ENCODE measurements around the gene COLGALT1. TPM values are rescaled to one million over a fixed set of nuclear protein-coding genes. Genes with fewer than 3 reads are reported as not detected.

COLGALT1 gene
- total and polyA plus RNA-seq, 2 experiments from 2014 or later = 98.9 to 134 TPM

DNA sequence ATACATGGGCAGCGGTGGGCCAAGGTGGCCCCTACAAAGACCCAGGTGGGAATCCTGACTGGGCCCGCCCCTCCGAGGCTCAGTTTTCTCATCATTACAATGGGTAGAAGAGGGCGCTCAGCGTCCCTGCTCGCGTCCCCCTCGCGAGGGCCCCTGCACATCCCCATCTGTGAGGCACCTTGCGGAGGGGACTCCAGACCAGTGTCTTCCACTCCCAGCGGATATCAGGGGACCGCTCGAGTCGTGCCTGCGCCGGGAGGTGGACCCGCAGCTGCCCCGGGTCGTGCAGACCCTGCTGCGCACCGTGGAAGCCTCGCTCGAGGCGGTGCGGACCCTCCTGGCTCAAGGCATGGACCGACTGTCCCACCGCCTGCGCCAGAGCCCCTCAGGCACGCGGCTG lies 15.3 kb upstream of the COLGALT1 start:
- WGBS, 2 experiments (ENCODE audit: low coverage in 1 of 2, low lambda C conversion rate in 2 of 2, missing lambda C conversion rate in 2 of 2) = 69 to 71% methylated on average over 23 to 30 of the region's 30 CpGs
- Histone ChIP-seq H3K9ac (no peak overlapping the region), H3K27ac (no peak overlapping the region), H3K9me2 (ENCODE audit: insufficient read depth) (no peaks in the 10 kb centered on the region), H2AFZ (no peak overlapping the region), H3K79me2 (ENCODE audit: insufficient read depth) (no peaks in the 10 kb centered on the region), H3K4me1 (ENCODE audit: insufficient read depth) (no peaks in the 10 kb centered on the region), H3K4me2 (ENCODE audit: unreplicated experiment) (no peak overlapping the region), H3K27me3 (replicated peaks; ENCODE audit: insufficient read depth) (no peaks in the 10 kb centered on the region), H3K4me3 (no peak overlapping the region), H3K9me3 (ENCODE audit: low read depth) (no peaks in the 10 kb centered on the region), H3F3A (ENCODE audit: insufficient read depth) (no peaks in the 10 kb centered on the region), H3K36me3 (ENCODE audit: low read depth) (no peaks in the 10 kb centered on the region), H4K20me1 (ENCODE audit: insufficient read depth) (no peaks in the 10 kb centered on the region)
- in situ Hi-C loops (cut with MboI) = no loop called here
- no peak for DNase-seq
- TF ChIP-seq EZH2phosphoT487 (IDR thresholded peaks at IDR 0.05; ENCODE audit: insufficient read depth, low read depth) (no peak), EZH2 (IDR thresholded peaks at IDR 0.05; ENCODE audit: insufficient read depth, poor library complexity, severe bottlenecking) (no peak)

GRCh38 chr19:17541184-17541759 lies 14.2 kb upstream of the COLGALT1 start:
- no peaks in the 10 kb centered on the region for H3K9me2 ChIP-seq (ENCODE audit: insufficient read depth)
- in situ Hi-C loops (cut with MboI) = no loop called here

GRCh38 chr19:17542042-17542441 lies 13.4 kb upstream of the COLGALT1 start:
- in situ Hi-C loops (cut with MboI) = no loop called here
- Histone ChIP-seq H3K36me3 (ENCODE audit: low read depth) (no peaks in the 10 kb centered on the region), H3K4me1 (ENCODE audit: insufficient read depth) (no peaks in the 10 kb centered on the region), H3K27me3 (replicated peaks; ENCODE audit: insufficient read depth) (no peaks in the 10 kb centered on the region), H3K9me3 (ENCODE audit: low read depth) (no peaks in the 10 kb centered on the region), H3K4me2 (ENCODE audit: unreplicated experiment) (no peak overlapping the region), H2AFZ (no peak overlapping the region), H3K27ac (no peak overlapping the region), H3K79me2 (ENCODE audit: insufficient read depth) (no peaks in the 10 kb centered on the region), H3K9me2 (ENCODE audit: insufficient read depth) (no peaks in the 10 kb centered on the region), H3K4me3 (no peak overlapping the region), H3K9ac (no peak overlapping the region), H3F3A (ENCODE audit: insufficient read depth) (no peaks in the 10 kb centered on the region), H4K20me1 (ENCODE audit: insufficient read depth) (no peaks in the 10 kb centered on the region)
- DNase-seq = no peak
- TF ChIP-seq EZH2 (IDR thresholded peaks at IDR 0.05; ENCODE audit: insufficient read depth, poor library complexity, severe bottlenecking) (no peak), EZH2phosphoT487 (IDR thresholded peaks at IDR 0.05; ENCODE audit: insufficient read depth, low read depth) (no peak)
- WGBS, 2 experiments (ENCODE audit: low coverage in 1 of 2, low lambda C conversion rate in 2 of 2, missing lambda C conversion rate in 2 of 2) = 60 to 64% methylated on average over 14 to 15 of the region's 15 CpGs

More at GRCh38 chr19:17541184-17541759, 14.2 kb upstream of the COLGALT1 start:
- Histone ChIP-seq H3K4me3 (no peak overlapping the region), H3K27ac (no peak overlapping the region), H3K4me2 (ENCODE audit: unreplicated experiment) (no peak overlapping the region), H3K36me3 (ENCODE audit: low read depth) (no peaks in the 10 kb centered on the region), H4K20me1 (ENCODE audit: insufficient read depth) (no peaks in the 10 kb centered on the region), H3F3A (ENCODE audit: insufficient read depth) (no peaks in the 10 kb centered on the region), H3K9me3 (ENCODE audit: low read depth) (no peaks in the 10 kb centered on the region), H3K4me1 (ENCODE audit: insufficient read depth) (no peaks in the 10 kb centered on the region), H3K27me3 (replicated peaks; ENCODE audit: insufficient read depth) (no peaks in the 10 kb centered on the region), H2AFZ (no peak overlapping the region), H3K9ac (no peak overlapping the region), H3K79me2 (ENCODE audit: insufficient read depth) (no peaks in the 10 kb centered on the region)
- no peak for DNase-seq
- 82 to 89% methylated on average over 4 of the region's 4 CpGs for WGBS, 2 experiments (ENCODE audit: low coverage in 1 of 2, low lambda C conversion rate in 2 of 2, missing lambda C conversion rate in 2 of 2)
- TF ChIP-seq EZH2phosphoT487 (IDR thresholded peaks at IDR 0.05; ENCODE audit: insufficient read depth, low read depth) (no peak), EZH2 (IDR thresholded peaks at IDR 0.05; ENCODE audit: insufficient read depth, poor library complexity, severe bottlenecking) (no peak)

GRCh38 chr19:17542793-17543582 lies 12.5 kb upstream of the COLGALT1 start:
- WGBS, 2 experiments (ENCODE audit: low coverage in 1 of 2, low lambda C conversion rate in 2 of 2, missing lambda C conversion rate in 2 of 2) = 70 to 75% methylated on average over 14 of the region's 14 CpGs
- Histone ChIP-seq H3K9ac (no peak overlapping the region), H3K4me3 (no peak overlapping the region), H3K27me3 (replicated peaks; ENCODE audit: insufficient read depth) (no peaks in the 10 kb centered on the region), H4K20me1 (ENCODE audit: insufficient read depth) (no peaks in the 10 kb centered on the region), H3F3A (ENCODE audit: insufficient read depth) (no peaks in the 10 kb centered on the region), H3K4me1 (ENCODE audit: insufficient read depth) (no peaks in the 10 kb centered on the region), H2AFZ (no peak overlapping the region), H3K36me3 (ENCODE audit: low read depth) (no peaks in the 10 kb centered on the region), H3K79me2 (ENCODE audit: insufficient read depth) (no peaks in the 10 kb centered on the region), H3K9me2 (ENCODE audit: insufficient read depth) (no peaks in the 10 kb centered on the region), H3K9me3 (ENCODE audit: low read depth) (no peaks in the 10 kb centered on the region), H3K27ac (no peak overlapping the region), H3K4me2 (ENCODE audit: unreplicated experiment) (no peak overlapping the region)
- no peak for DNase-seq
- in situ Hi-C loops (cut with MboI) = no loop called here
- no peak for TF ChIP-seq EZH2phosphoT487 (IDR thresholded peaks at IDR 0.05; ENCODE audit: insufficient read depth, low read depth)
- no peak for TF ChIP-seq EZH2 (IDR thresholded peaks at IDR 0.05; ENCODE audit: insufficient read depth, poor library complexity, severe bottlenecking)

Measured in GM23248 (cell line).